NT2/D1 (cell line): ENCODE measurements around the gene PSMD8.
"Not testable (repeated sequence)": the region's sequence is repeated elsewhere in the genome, so short reads cannot be mapped to it uniquely, and the experiment has no call there.

Experiments
- DNase-seq: peaks from one replicate; pipeline ENCODE4 v3.0.0-alpha.2; 2011; ENCODE audit warnings: low read depth, low spot score
- H3K27me3 ChIP-seq: 2 replicates; pipeline ENCODE4 v1.6.0; 2011; ENCODE audit warnings: mild to moderate bottlenecking; ENCODE audit not compliant: insufficient read length, insufficient read depth
- H3K36me3 ChIP-seq: 2 replicates; pipeline ENCODE4 v1.6.1; 2011; ENCODE audit warnings: mild to moderate bottlenecking, low read length, mixed read lengths; ENCODE audit not compliant: insufficient read depth, insufficient read length
- H3K4me1 ChIP-seq: 2 replicates; pipeline ENCODE4 v1.5.1; 2011; ENCODE audit not compliant: insufficient read depth, insufficient read length
- H3K4me3 ChIP-seq: 2 replicates; pipeline ENCODE4 v1.5.1; 2011; ENCODE audit warnings: low read depth; ENCODE audit not compliant: insufficient read length
- H3K9ac ChIP-seq: 2 replicates; pipeline ENCODE4 v1.6.0; 2011; ENCODE audit warnings: low read depth; ENCODE audit not compliant: insufficient read length
- H3K9me3 ChIP-seq: 2 replicates; pipeline ENCODE4 v1.5.1; 2011; ENCODE audit warnings: mild to moderate bottlenecking, low read length; ENCODE audit not compliant: insufficient read depth
- SUZ12 ChIP-seq: IDR thresholded peaks from 2 replicates; pipeline ENCODE4 v1.6.1; 2011; ENCODE audit not compliant: insufficient read length, insufficient read depth; ENCODE audit errors: extremely low read depth
- YY1 ChIP-seq: IDR thresholded peaks from 2 replicates; pipeline ENCODE4 v1.6.1; 2011; ENCODE audit not compliant: insufficient read length, insufficient read depth
- ZNF274 ChIP-seq: IDR thresholded peaks from 2 replicates; pipeline ENCODE4 v1.6.1; 2011; ENCODE audit warnings: mild to moderate bottlenecking, low read depth, low read length

The PSMD8 gene

GRCh38 chr19:38411041-38411712 lies 36.8 kb downstream of the PSMD8 start:
- H3K9ac ChIP-seq, result no peak overlapping the region
- H3K36me3 ChIP-seq, result peaks cover 5% of the 10 kb centered on the region
- no peaks in the 10 kb centered on the region for H3K9me3 ChIP-seq
- DNase-seq, result no peak
- H3K4me1 ChIP-seq, result no peaks in the 10 kb centered on the region
- no peak for TF ChIP-seq SUZ12
- TF ChIP-seq ZNF274, result no peak
- no peak for TF ChIP-seq YY1
- no peak overlapping the region for H3K4me3 ChIP-seq
- no peaks in the 10 kb centered on the region for H3K27me3 ChIP-seq

GRCh38 chr19:38411898-38412297 lies 37.5 kb downstream of the PSMD8 start:
- H3K4me3 ChIP-seq, DNase-seq, H3K9me3 ChIP-seq, H3K9ac ChIP-seq, H3K36me3 ChIP-seq, H3K4me1 ChIP-seq, H3K27me3 ChIP-seq: not testable (repeated sequence)

- Histone ChIP-seq H3K9me3 (no peaks in the 10 kb centered on the region), H3K4me1 (peaks cover 5% of the 10 kb centered on the region), H3K36me3 (no peaks in the 10 kb centered on the region), H3K4me3 (no peak overlapping the region), H3K27me3 (no peaks in the 10 kb centered on the region), H3K9ac (no peak overlapping the region)
- no peak for DNase-seq
- TF ChIP-seq ZNF274 (no peak), YY1 (no peak)
Measured at GRCh38 chr19:38412491-38412890, 38.1 kb downstream of the PSMD8 start.

GRCh38 chr19:38412961-38413360 lies 38.6 kb downstream of the PSMD8 start:
- no peak overlapping the region for H3K9ac ChIP-seq
- TF ChIP-seq SUZ12 (no peak), ZNF274 (no peak), YY1 (no peak)
- no peaks in the 10 kb centered on the region for H3K9me3 ChIP-seq
- H3K36me3 ChIP-seq, result no peaks in the 10 kb centered on the region
- no peaks in the 10 kb centered on the region for H3K27me3 ChIP-seq
- peaks cover 5% of the 10 kb centered on the region for H3K4me1 ChIP-seq
- no peak for DNase-seq
- H3K4me3 ChIP-seq, result no peak overlapping the region

- no peak for TF ChIP-seq SUZ12
- TF ChIP-seq ZNF274, result no peak
- TF ChIP-seq YY1, result no peak
- no peaks in the 10 kb centered on the region for H3K36me3 ChIP-seq
- no peak overlapping the region for H3K4me3 ChIP-seq
- no peak for DNase-seq
- H3K9me3 ChIP-seq, result no peaks in the 10 kb centered on the region
- peaks cover 5% of the 10 kb centered on the region for H3K4me1 ChIP-seq
- H3K27me3 ChIP-seq, result peaks cover under 1% of the 10 kb centered on the region
- no peak overlapping the region for H3K9ac ChIP-seq
Measured at GRCh38 chr19:38413416-38413815, 39.0 kb downstream of the PSMD8 start.

GRCh38 chr19:38417146-38417543 lies 42.8 kb downstream of the PSMD8 start:
- no peak for TF ChIP-seq SUZ12
- peaks cover 5% of the 10 kb centered on the region for H3K4me1 ChIP-seq
- H3K36me3 ChIP-seq, result no peaks in the 10 kb centered on the region
- peak overlapping the region; percentile 64 for H3K9ac ChIP-seq
- H3K4me3 ChIP-seq, result peak overlapping the region; percentile 19
- no peak for DNase-seq
- peaks cover 4% of the 10 kb centered on the region for H3K27me3 ChIP-seq
- no peaks in the 10 kb centered on the region for H3K9me3 ChIP-seq

- Histone ChIP-seq H3K4me1 (peaks cover 8% of the 10 kb centered on the region), H3K9ac (peak overlapping the region; percentile 64), H3K4me3 (peak overlapping the region; percentile 19), H3K36me3 (no peaks in the 10 kb centered on the region), H3K9me3 (no peaks in the 10 kb centered on the region), H3K27me3 (peaks cover 4% of the 10 kb centered on the region)
- TF ChIP-seq ZNF274, result no peak
- no peak for TF ChIP-seq YY1
- no peak for DNase-seq
Measured at GRCh38 chr19:38417544-38418506, 43.5 kb downstream of the PSMD8 start.
